Occipital lobe (tissue), 2 donors: ENCODE data around the gene VPS13D. TPM values are rescaled to one million over a fixed set of nuclear protein-coding genes. Genes with fewer than 3 reads are reported as not detected.

Experiments used
- DNase-seq: peaks from one replicate; lab custom pipeline; 2025; lab: John Stamatoyannopoulos, UW
- total RNA-seq: library from RNA; depleted of rRNA; stranded (reverse); fragments of >200 nt; gene quantifications from one replicate; pipeline ENCODE4 v1.2.3, GENCODE V29; 2014

VPS13D gene
- total RNA-seq, 1 donor from 2014 or later, result 42.0 TPM

- DNase-seq, result no peak
Measured at GRCh38 chr1:12400027-12400693, 170.3 kb downstream of the VPS13D start.

DNA sequence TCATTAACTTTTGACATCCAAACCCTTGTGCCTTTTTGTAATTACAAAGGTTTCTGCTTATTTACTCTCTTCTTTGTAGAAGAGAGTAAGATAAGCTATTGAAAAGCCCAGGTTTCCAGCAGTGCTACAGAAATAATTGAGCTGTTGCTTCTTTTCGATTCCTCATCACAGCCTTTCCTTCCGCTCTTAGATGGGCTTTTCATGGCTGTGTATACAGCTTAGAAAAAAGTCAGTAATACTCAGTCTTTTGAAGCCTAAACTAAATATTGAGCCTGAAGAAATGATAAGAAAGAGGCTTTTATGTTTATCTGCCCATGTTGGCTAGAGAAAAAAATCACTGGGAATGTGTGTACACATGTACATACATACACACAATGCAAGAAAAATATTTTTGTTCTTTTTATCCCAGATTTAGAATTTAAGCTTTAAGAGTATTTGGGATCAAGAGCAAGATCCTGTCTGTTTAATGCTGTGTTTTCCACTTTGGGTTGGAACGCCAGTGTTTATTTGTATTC is 172.4 kb downstream of the VPS13D start:
- DNase-seq, result no peak

- DNase-seq, result no peak
Measured at GRCh38 chr1:12402842-12403241, 173.0 kb downstream of the VPS13D start.

DNA sequence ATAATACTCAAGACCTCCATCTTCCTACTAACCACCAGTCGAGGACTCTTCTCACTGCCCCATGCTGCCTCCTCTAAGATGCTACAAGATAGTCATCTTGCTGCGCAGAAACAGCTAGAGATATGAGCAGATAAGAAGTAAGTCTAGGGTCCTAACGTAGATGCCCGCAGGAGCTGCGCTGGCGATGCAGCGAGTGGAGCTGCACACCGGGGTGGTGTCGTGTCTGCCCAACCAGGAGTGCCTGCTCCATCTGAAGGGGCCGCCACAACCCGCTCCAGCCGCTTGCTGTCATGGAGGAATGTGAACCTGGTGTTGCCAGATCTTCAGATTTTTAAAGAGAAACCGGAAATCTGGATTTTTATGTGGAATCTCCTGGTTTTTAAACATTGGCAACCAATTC is 175.1 kb downstream of the VPS13D start:
- no peak for DNase-seq

- no peak for DNase-seq
Measured at GRCh38 chr1:12405325-12406210, 175.7 kb downstream of the VPS13D start.

DNA sequence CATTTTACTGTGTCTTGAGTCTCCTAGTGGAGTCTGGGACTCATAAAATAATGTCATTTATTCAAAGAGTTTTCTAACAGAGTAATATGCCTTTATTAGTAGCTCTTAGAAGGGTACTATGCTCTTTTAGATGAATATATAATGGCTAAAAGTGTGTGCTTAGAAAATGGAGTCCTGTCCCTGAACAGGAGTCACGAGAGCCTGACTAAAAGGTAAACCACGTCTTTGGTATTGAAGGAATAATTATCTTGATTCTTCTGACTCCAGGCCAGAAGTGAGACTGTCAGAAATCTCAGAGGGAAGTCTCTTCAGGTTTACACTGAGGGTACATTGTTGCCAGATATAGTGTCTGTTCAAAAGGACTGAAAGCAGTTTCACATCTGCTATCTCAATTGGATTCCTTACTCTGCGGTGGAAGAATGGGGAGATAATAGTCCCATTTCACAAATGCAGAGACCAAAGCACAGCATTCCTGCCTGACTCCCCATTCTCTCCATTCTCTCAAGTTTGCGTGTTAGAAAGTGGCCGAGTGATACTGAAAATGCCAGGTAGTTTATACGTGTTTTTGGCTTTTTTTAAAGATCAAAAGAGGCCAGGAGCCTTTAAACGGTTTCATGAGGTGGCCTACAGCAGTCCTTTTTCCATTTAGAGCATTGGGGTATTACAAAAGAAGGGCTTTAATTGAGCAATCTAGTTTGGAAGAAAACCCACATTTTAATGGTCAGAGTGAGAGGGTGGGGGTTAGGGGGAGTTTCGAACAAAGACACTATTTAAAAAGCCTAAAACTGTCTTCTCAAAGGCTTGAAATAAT is 176.6 kb downstream of the VPS13D start:
- DNase-seq, result no peak

DNA sequence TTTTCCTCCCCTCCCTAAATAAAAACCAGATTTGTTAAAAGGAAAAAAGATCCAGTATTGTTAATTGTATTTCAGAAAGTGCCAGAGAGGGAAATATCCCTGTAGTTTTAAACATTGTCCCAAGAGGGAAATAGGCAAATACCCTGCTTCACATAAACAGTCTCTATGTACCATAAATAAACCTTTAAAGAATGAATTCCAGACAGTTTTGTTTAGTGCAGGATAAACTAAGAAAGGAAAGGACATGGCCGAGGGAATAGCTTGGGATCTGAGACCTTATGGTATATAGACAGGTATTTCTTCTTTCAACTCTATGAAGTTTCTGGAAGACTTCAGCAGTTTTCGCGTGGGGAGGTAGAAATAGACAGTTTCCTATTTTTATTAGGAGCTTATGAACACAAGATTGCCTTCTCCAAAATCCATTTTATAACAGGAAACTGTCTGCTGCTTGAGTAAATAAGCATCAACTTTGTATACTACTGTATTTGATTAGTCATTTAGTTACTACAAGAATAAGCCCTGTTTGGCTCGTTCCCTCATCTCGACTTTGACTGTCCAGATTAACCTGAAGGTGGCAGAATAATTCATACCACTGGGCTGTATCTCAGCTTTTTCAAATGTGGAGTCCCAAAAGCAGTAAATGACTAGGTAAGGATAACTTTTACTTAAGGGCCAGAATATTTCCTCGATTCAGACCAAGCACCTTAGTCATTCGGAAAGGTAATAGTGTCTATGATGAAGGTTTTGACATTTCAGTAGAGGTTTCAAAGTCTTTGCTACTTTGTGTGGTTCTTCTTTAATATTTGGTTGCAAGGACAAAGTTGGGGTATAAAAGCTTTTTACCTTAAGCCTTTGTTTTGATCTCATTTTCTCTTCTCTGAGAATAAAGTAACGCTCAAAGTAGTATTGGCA is 177.5 kb downstream of the VPS13D start:
- DNase-seq, result no peak

- no peak for DNase-seq
Measured at GRCh38 chr1:12407962-12408454, 178.2 kb downstream of the VPS13D start.

DNA sequence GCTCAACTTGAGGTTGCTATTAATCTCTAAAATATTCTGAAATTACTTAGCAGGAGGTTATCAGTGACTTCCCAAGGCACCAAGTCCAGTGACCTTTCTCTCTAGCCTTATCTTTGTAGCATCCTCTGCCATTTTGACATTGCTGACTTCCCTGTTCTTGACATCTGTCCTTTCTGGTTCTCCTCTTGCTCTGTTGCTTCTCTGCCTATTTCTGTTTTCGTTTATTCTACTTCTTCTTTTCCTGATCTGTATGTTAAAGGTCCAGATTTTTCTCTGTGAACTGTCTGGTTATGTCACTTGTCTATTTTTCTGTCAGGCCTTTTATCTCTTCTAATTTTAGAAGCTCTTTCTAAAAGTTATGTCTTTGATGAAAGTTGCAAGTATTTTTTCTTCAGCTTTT is 178.8 kb downstream of the VPS13D start:
- DNase-seq, result no peak

- DNase-seq, result no peak
Measured at GRCh38 chr1:12409681-12410080, 179.9 kb downstream of the VPS13D start.

DNA sequence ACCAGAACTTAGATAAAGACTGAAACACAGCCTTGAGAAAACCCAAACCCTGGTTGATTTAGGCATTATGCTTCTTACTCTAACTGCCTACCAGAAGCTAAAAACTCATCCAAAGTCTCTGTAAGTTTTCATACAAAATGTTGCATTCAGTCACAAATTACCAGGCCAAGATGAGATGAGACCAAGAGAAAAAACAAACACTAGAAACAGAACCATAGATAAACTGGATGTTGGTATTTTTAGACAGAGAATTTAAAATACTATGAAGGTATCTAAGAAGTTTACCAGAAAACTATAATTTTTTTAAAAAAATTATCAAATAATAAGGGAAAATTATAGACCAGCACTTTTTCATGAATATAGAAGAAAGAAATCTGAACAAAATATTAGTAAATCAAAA is 180.5 kb downstream of the VPS13D start:
- no peak for DNase-seq

DNA sequence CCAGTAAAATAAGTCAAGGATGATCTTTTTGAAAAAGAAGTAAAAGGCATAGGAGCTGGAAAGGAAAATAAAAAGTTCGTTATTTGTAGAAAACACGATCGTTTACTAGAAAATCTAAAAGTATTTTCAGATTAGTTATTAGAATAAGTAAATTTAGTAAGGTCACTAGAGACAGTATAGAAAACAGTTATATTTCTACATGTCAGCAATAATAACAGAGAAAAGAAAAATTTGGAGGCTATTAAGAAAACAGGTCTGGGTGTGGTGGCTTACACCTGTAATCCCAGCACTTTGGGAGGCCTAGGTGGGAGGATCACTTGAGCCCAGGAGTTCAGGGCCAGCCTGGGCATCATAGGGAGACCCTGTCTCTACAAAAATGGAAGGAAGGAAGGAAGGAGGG is 181.3 kb downstream of the VPS13D start:
- no peak for DNase-seq

DNA sequence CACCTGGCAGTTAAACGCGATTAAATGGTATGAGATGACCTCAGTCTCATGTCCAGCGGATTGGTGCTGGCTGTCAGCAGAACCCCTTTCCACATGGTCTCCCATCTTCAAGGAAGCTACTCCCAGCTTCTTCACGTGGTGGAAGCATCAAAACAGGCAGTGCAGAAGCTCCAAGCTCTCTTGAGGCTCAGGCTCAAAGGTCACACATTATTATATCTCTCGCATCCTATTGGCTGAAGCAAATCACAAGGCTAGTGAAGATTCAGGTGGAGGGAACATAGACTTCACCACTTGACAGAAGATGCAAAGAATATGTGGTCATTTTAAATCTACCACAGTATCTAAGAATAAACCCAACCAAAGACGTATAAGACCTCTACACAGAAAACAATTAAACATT is 181.9 kb downstream of the VPS13D start:
- DNase-seq, result no peak

GRCh38 chr1:12412439-12412838 is 182.6 kb downstream of the VPS13D start:
- no peak for DNase-seq

GRCh38 chr1:12413664-12414410 is 184.0 kb downstream of the VPS13D start:
- DNase-seq, result no peak

- DNase-seq, result no peak
Measured at GRCh38 chr1:12414444-12415018, 184.7 kb downstream of the VPS13D start.

- no peak for DNase-seq
Measured at GRCh38 chr1:12415038-12415466, 185.2 kb downstream of the VPS13D start.

- no peak for DNase-seq
Measured at GRCh38 chr1:12416101-12416500, 186.3 kb downstream of the VPS13D start.

GRCh38 chr1:12416744-12417143 is 186.9 kb downstream of the VPS13D start:
- DNase-seq, result no peak
